Thoracic aorta (tissue), 2 donors: ENCODE data around the gene NBEAL2. TPM values are rescaled to one million over a fixed set of nuclear protein-coding genes. Genes with fewer than 3 reads are reported as not detected.

Source experiments
- ATAC-seq: fragments of 150-250 bp; one replicate; pipeline ENCODE4 v1.8.0; 2017; ENCODE audit warnings: low read depth; ENCODE audit not compliant: insufficient number of reproducible peaks, low FRiP score
- DNase-seq: peaks from one replicate; pipeline ENCODE4 v3.0.0-alpha.2; 2020; ENCODE audit warnings: low spot score
- H3K27ac ChIP-seq, 2 donors: fragments of 200-600 bp; sonication (generic); 1 replicate in 1 of 2; 2 replicates in 1 of 2; pipeline ENCODE4 v1.5.1; 2016; ENCODE audit warnings: mild to moderate bottlenecking in 2 of 2, moderate library complexity in 2 of 2
- H3K27me3 ChIP-seq: fragments of 200-600 bp; sonication (generic); replicated peaks from 2 replicates; pipeline ENCODE4 v1.6.0; 2016; ENCODE audit warnings: mild to moderate bottlenecking; ENCODE audit not compliant: insufficient read depth
- H3K36me3 ChIP-seq: fragments of 200-600 bp; sonication (generic); one replicate; pipeline ENCODE4 v1.5.1; 2016
- H3K4me1 ChIP-seq, 2 donors: fragments of 200-600 bp; sonication (generic); 1 replicate in 1 of 2; 2 replicates in 1 of 2; pipeline versions ENCODE4 v1.5.1 to v1.6.0; 2016; ENCODE audit warnings: low read depth in 2 of 2, mild to moderate bottlenecking in 1 of 2; ENCODE audit not compliant: control insufficient read depth in 1 of 2
- H3K4me3 ChIP-seq: fragments of 200-600 bp; sonication (generic); 2 replicates; pipeline ENCODE4 v1.5.1; 2016; ENCODE audit warnings: mild to moderate bottlenecking
- H3K9me3 ChIP-seq: fragments of 200-600 bp; sonication (generic); 2 replicates; pipeline ENCODE4 v1.5.1; 2016
- total RNA-seq, 2 donors: library from RNA; depleted of rRNA; stranded (reverse); fragments of >200 nt; gene quantifications; one replicate each; pipeline versions ENCODE4 v1.1.0 to v1.2.3, GENCODE V29; 2016
- TF ChIP-seq, protein P1 (sequence below): fragments of 200-600 bp; sonication (generic); IDR thresholded peaks from one replicate; pipeline ENCODE4 v1.5.1; 2019; ENCODE audit warnings: antibody characterized with exemption

The NBEAL2 gene
- total RNA-seq, 2 donors from 2014 or later = 39.7 to 48.7 TPM

DNA sequence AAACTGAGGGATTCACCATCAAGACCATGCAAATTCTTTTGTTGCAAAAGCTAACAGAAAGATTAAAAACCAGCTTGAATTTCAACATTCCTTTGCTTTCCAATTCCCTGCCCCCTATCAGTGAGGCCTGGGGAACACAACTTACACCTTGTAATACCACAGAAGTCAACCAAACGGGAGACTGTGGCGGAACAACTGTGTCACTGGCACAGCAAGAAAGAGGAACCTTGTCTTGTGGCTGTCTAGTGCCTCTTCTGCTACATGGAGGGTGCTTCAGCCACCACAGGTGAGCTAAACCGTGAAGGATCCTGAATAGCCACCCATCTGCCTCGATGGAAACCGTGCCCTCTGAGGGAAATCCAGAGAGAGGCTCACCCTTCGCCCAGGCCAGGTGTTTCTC is 14.3 kb upstream of the NBEAL2 start:
- Histone ChIP-seq H3K9me3 (no peaks in the 10 kb centered on the region), H3K27me3 (no peaks in the 10 kb centered on the region), H3K36me3 (peaks cover 6% of the 10 kb centered on the region), H3K4me1 (peaks cover 31 to 52% of the 10 kb centered on the region in 2 donors), H3K27ac (no peak overlapping the region), H3K4me3 (no peak overlapping the region)
- TF ChIP-seq, protein P1, sequence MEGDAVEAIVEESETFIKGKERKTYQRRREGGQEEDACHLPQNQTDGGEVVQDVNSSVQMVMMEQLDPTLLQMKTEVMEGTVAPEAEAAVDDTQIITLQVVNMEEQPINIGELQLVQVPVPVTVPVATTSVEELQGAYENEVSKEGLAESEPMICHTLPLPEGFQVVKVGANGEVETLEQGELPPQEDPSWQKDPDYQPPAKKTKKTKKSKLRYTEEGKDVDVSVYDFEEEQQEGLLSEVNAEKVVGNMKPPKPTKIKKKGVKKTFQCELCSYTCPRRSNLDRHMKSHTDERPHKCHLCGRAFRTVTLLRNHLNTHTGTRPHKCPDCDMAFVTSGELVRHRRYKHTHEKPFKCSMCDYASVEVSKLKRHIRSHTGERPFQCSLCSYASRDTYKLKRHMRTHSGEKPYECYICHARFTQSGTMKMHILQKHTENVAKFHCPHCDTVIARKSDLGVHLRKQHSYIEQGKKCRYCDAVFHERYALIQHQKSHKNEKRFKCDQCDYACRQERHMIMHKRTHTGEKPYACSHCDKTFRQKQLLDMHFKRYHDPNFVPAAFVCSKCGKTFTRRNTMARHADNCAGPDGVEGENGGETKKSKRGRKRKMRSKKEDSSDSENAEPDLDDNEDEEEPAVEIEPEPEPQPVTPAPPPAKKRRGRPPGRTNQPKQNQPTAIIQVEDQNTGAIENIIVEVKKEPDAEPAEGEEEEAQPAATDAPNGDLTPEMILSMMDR = no peak
- DNase-seq (no peak), ATAC-seq (no peak)

DNA sequence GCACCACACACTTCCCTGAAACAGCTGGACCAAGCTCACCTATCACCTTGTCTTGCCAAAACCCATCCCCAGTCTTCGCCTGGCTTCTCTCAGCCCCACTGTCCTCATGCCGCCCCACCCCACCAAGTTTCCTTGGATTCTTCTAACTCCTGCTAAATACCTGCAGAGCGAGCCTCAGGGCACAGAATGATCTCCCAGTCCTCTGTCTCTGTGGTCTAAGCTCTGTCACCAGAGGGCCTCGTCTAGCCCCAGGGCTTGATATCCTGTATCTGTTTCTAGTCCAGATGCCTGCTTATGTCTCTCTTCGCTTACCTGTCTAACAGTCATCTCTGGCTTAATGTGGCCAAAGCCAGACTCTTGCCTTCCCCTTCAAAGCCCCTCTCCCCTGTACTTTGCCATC is 12.7 kb upstream of the NBEAL2 start:
- no peaks in the 10 kb centered on the region for H3K9me3 ChIP-seq
- H3K4me3 ChIP-seq = no peak overlapping the region
- DNase-seq = no peak
- peaks cover 28 to 55% of the 10 kb centered on the region in 2 donors for H3K4me1 ChIP-seq
- peaks cover 6% of the 10 kb centered on the region for H3K36me3 ChIP-seq
- TF ChIP-seq, protein P1 = no peak
- H3K27me3 ChIP-seq = no peaks in the 10 kb centered on the region
- no peak overlapping the region for H3K27ac ChIP-seq
- ATAC-seq = no peak

DNA sequence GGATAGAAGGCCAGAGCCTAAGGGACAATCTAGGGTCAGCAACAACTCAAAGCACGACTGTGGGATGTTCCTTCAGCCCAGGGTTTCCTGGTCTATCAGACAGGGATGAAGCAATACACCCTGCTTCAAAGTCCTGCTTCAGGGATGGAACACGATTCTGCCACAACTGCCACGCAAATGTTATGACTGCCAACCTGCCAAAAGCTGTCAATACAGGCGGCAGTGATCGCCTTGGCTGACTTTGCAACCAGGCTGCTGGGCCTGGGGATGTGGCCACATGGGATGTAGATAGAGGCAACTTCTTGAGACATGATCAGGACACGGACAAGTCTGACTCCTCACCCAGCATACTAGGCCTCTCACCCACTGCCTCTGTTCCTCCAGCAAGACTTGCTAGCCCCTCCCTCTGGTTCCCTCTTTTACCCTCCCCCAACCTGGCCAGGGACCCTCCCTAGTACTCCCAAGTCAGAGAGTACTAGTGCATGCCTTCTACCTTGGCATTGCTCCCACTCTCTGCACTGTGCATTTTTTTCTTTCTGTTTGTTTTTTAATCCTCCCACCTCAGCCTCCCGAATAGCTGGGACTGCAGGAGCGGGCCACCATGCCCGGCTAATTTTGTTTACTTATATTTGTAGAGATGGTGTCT is 10.6 kb upstream of the NBEAL2 start:
- Histone ChIP-seq H3K36me3 (peaks cover 6% of the 10 kb centered on the region), H3K4me1 (peaks cover 32 to 62% of the 10 kb centered on the region in 2 donors), H3K27me3 (no peaks in the 10 kb centered on the region), H3K4me3 (no peak overlapping the region), H3K27ac (no peak overlapping the region), H3K9me3 (no peaks in the 10 kb centered on the region)
- ATAC-seq = no peak
- DNase-seq = no peak
- TF ChIP-seq, protein P1 = no peak

DNA sequence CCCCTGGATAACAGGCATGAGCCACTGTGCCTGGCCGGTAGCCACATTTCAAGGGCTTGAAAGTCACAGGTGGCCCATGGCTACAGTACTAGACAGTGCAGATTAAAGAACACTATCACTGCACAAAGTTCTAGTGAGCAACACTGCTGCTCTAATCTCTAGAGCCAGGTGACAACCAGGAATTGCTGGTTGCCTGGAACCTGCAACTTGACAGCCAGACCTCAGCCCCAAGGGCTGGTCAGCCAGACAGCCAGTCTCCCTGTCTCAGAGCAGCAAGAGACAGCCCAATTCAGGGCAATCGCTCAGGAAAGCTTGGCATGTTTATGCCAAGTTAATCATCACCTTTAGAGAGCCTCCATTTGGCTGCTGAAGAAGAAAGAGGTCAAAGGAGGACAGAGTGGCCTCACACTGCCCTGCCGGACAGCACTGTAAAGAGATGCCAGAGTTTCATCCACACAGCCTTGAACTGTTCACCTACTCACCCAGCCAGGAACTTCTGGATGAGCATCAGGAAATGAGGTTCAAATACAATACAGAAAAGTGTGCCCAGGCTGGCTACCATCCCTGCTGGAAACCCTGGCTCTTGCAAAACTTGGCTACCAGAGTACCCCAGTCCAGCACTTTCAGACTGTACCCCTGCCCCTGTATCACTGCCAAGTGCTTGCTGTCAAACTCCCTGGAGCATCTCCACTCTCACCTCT is 8.9 kb upstream of the NBEAL2 start:
- H3K27ac ChIP-seq = no peak overlapping the region
- no peak overlapping the region for H3K4me3 ChIP-seq
- H3K27me3 ChIP-seq = no peaks in the 10 kb centered on the region
- ATAC-seq (no peak), DNase-seq (no peak)
- H3K9me3 ChIP-seq = no peaks in the 10 kb centered on the region
- H3K36me3 ChIP-seq = peaks cover 3% of the 10 kb centered on the region
- TF ChIP-seq, protein P1 = no peak
- peaks cover 46 to 79% of the 10 kb centered on the region in 2 donors for H3K4me1 ChIP-seq

DNA sequence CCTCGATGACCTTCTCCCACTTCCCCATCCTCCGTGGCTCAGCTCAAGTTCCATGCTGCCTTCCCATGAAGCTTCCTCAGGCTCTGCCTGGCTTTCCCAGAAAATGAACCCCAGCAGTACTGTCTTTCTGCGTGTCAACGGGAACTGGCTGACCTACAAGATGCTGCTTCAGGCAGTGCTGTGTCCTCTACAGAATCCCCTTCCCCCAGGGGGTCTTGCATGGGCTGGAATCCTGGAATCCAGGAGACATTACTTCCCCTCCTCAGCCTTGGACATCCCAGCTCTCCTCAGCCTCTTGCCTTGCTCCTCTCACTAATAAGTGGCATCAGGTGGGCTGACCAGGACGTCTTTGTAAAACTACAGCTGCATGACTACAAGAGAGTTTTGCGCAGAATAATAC is 8.3 kb upstream of the NBEAL2 start:
- TF ChIP-seq, protein P1 = no peak
- Histone ChIP-seq H3K36me3 (no peaks in the 10 kb centered on the region), H3K4me1 (peaks cover 48 to 80% of the 10 kb centered on the region in 2 donors), H3K27me3 (no peaks in the 10 kb centered on the region), H3K9me3 (no peaks in the 10 kb centered on the region), H3K27ac (no peak overlapping the region), H3K4me3 (no peak overlapping the region)
- ATAC-seq = no peak
- no peak for DNase-seq
